GM12892 (cell line): Measurements from ENCODE around the gene WASF2.

Source experiments
- DNase-seq: peaks from one replicate; pipeline ENCODE4 v3.0.0; 2011; ENCODE audit not compliant: insufficient read length
- FAIRE-seq: peaks from 2 replicates; lab custom pipeline; 2011; peaks lifted over from hg19 to GRCh38; lab: Jason Lieb, UNC
- POLR2A ChIP-seq: IDR thresholded peaks from 2 replicates; pipeline ENCODE4 v1.6.1; 2011; ENCODE audit warnings: low read depth, low read length, control low read depth
- POLR2AphosphoS5 ChIP-seq: IDR thresholded peaks from 2 replicates; pipeline ENCODE4 v1.6.1; 2011; ENCODE audit warnings: low read depth, low read length, control low read depth
- TAF1 ChIP-seq: IDR thresholded peaks from 2 replicates; pipeline ENCODE4 v1.6.1; 2011; ENCODE audit warnings: low read depth, mild to moderate bottlenecking, control low read depth, low read length, borderline replicate concordance

The WASF2 gene

GRCh38 chr1:27381969-27382762 is 107.8 kb downstream of the WASF2 start:
- no peak for TF ChIP-seq TAF1
- TF ChIP-seq POLR2A, result no peak
- TF ChIP-seq POLR2AphosphoS5, result no peak
- FAIRE-seq (no peak), DNase-seq (no peak)

GRCh38 chr1:27380766-27381733 is 108.9 kb downstream of the WASF2 start:
- DNase-seq (no peak), FAIRE-seq (no peak)
- no peak for TF ChIP-seq POLR2A
- no peak for TF ChIP-seq POLR2AphosphoS5
- TF ChIP-seq TAF1, result no peak

- FAIRE-seq (no peak), DNase-seq (no peak)
- TF ChIP-seq POLR2A (no peak), TAF1 (no peak), POLR2AphosphoS5 (no peak)
Measured at GRCh38 chr1:27380224-27380623, 109.7 kb downstream of the WASF2 start.

- TF ChIP-seq POLR2A, result no peak
- no peak for TF ChIP-seq POLR2AphosphoS5
- no peak for TF ChIP-seq TAF1
- FAIRE-seq (no peak), DNase-seq (no peak)
Measured at GRCh38 chr1:27379564-27380122, 110.3 kb downstream of the WASF2 start.

GRCh38 chr1:27377760-27378495 is 112.0 kb downstream of the WASF2 start:
- DNase-seq, result no peak
- no peak for FAIRE-seq
- TF ChIP-seq TAF1, result no peak
- TF ChIP-seq POLR2AphosphoS5, result no peak
- TF ChIP-seq POLR2A, result no peak

GRCh38 chr1:27374362-27375086 is 115.4 kb downstream of the WASF2 start, which contains the start of gene FCN3:
Gene FCN3, minus strand, starts transcription at chr1:27374824. Its CDS starts 6 bp downstream, at chr1:27374818.
- no peak for FAIRE-seq
- TF ChIP-seq TAF1, result no peak
- no peak for DNase-seq

- no peak for TF ChIP-seq POLR2A
- no peak for TF ChIP-seq POLR2AphosphoS5
- no peak for TF ChIP-seq TAF1
- DNase-seq (no peak), FAIRE-seq (no peak)
Measured at GRCh38 chr1:27372808-27373690, 116.9 kb downstream of the WASF2 start.

- DNase-seq, result no peak
Measured at GRCh38 chr1:27372022-27372807, 117.8 kb downstream of the WASF2 start.

GRCh38 chr1:27368869-27369582 is 120.9 kb downstream of the WASF2 start:
- no peak for DNase-seq
- no peak for FAIRE-seq
- TF ChIP-seq POLR2AphosphoS5, result no peak
- TF ChIP-seq POLR2A, result no peak
- TF ChIP-seq TAF1, result no peak

More at GRCh38 chr1:27372022-27372807, 117.8 kb downstream of the WASF2 start:
- no peak for FAIRE-seq
- TF ChIP-seq POLR2AphosphoS5, result no peak
- TF ChIP-seq TAF1, result no peak
- no peak for TF ChIP-seq POLR2A
